Measurements from ENCODE around the gene RASGRF1. TPM values are rescaled to one million over a fixed set of nuclear protein-coding genes. Genes with fewer than 3 reads are reported as not detected.

Gene RASGRF1
- total and polyA plus RNA-seq, 7 donors = 0.03 to 0.05 TPM; not detected in 5

DNA sequence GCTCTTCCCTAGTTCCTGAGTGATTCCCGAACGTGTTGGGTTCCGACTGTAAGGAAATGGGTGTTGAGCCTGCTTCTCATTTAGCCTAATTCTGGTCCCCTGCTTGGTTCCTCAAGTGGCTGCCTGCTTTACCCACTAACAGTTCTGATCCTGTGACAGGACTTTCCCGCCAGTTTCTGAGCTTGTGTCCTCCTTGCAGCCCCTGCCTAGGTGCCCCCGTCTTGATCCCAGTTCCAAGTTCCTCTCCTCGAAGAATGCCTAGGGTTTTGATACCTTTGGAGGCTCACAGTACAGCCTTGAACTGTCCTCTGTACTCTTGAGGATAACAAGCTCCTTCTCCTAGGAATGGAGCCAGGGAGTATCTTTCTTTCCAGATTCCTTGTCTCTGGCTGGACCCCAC lies 12.0 kb upstream of the RASGRF1 start:
- TF ChIP-seq, protein P1, sequence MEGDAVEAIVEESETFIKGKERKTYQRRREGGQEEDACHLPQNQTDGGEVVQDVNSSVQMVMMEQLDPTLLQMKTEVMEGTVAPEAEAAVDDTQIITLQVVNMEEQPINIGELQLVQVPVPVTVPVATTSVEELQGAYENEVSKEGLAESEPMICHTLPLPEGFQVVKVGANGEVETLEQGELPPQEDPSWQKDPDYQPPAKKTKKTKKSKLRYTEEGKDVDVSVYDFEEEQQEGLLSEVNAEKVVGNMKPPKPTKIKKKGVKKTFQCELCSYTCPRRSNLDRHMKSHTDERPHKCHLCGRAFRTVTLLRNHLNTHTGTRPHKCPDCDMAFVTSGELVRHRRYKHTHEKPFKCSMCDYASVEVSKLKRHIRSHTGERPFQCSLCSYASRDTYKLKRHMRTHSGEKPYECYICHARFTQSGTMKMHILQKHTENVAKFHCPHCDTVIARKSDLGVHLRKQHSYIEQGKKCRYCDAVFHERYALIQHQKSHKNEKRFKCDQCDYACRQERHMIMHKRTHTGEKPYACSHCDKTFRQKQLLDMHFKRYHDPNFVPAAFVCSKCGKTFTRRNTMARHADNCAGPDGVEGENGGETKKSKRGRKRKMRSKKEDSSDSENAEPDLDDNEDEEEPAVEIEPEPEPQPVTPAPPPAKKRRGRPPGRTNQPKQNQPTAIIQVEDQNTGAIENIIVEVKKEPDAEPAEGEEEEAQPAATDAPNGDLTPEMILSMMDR (IDR thresholded peaks at IDR 0.05) = no peak
- Histone ChIP-seq H3K9me3 (no peaks in the 10 kb centered on the region), H3K36me3 (ENCODE audit: insufficient read depth in 1 of 2, low read depth in 1 of 2) (no peaks in the 10 kb centered on the region), H3K27me3 (ENCODE audit: insufficient read depth in 3 of 3, low read length in 2 of 3) (peaks cover 0 to 30% (median 4%) of the 10 kb centered on the region in 3 donors), H3K4me3 (no peak overlapping the region), H3K4me1 (no peaks in the 10 kb centered on the region), H3K27ac (no peak overlapping the region)
- ATAC-seq (no peak), DNase-seq (no peak)
- intact Hi-C loops (cut with DNase I) = no loop called here
- 73 to 81% (median 77%) methylated on average over 6 of the region's 6 CpGs for WGBS, 3 donors

DNA sequence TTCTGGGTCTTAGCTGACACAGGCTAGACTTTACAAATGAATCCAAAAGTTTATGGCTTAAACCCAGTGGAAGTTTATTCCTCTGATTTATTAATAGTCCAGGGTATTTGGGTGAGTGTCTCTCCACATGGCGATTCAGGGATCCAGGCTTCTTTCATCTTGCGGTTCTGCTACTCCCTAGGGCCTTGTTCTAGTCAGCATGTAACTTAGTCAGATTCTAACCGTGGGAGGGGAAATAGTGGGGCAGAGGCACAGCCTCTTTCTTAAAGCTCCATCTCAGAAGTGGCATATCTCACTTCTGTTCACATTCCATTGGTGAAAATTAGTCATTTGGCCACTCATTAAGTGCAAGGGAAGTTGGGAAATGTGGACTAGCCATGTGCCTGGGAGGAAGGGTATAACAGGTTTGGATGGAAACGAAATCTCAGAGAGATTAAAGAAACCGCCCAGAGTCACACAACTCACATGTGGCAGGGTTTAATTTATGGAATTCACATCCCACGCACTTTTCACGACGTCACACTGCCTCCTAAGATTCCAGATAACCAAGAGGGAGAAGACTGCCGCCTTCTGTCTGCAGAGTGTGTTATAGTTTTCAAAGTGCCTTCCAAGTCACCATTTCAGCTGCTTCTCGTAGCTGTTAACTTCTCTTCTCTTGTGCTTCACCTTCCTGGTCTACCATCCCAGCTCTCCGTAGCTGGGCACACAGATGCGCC lies 11.4 kb upstream of the RASGRF1 start:
- no peak overlapping the region for H3K27ac ChIP-seq
- H3K4me3 ChIP-seq = no peak overlapping the region
- ATAC-seq (no peak), DNase-seq (no peak)
- H3K36me3 ChIP-seq (ENCODE audit: insufficient read depth in 1 of 2, low read depth in 1 of 2) = no peaks in the 10 kb centered on the region
- 51 to 55% (median 54%) methylated on average over 12 of the region's 12 CpGs for WGBS, 3 donors
- H3K4me1 ChIP-seq = no peaks in the 10 kb centered on the region
- TF ChIP-seq, protein P1 (IDR thresholded peaks at IDR 0.05) = no peak
- H3K27me3 ChIP-seq (ENCODE audit: insufficient read depth in 3 of 3, low read length in 2 of 3) = peaks cover 0 to 31% (median 4%) of the 10 kb centered on the region in 3 donors
- intact Hi-C loops (cut with DNase I) = no loop called here
- H3K9me3 ChIP-seq = no peaks in the 10 kb centered on the region

DNA sequence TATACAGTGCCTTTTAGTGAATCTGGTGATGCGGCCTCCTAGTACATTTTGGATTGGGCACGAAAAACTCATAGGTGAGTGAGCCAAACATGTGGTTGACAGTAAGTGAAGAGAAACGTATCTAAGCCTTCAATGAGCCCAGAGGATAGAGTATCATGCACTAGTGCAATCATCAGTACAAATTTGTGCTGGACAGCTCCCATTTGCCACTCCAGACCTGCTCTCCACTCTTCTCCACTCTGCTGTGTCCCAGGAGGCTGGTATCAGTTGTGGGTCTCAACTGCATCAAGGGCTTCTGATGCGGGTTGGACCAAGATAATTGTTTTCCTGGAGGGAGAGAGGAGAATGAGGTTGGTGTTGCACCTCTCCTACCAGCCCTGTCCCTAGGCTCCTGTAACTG lies 9.1 kb upstream of the RASGRF1 start:
- 62 to 65% (median 62%) methylated on average over 4 of the region's 4 CpGs for WGBS, 3 donors

DNA sequence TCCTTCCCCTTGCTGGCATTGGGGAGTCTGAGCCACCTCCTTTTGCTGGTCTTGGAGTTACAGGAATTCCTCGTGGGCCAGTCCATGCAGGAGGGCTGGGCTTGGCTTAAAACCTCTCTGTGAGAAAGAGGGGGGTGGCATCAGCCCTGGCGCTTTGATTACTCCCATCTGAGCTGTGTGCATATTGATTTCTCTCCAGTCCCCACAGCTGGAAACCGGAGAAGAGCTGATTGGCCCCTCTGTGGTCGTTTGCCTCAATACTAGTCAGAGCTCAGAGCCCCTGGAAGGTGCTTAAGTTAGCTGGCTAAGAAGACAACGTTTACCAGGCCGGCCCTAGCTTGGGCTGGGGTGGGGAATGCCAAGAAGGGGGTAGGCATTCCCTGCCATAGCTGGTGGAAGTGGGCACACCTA lies 4.0 kb upstream of the RASGRF1 start:
- Histone ChIP-seq H3K4me1 (no peaks in the 10 kb centered on the region), H3K27ac (no peak overlapping the region), H3K27me3 (ENCODE audit: insufficient read depth in 3 of 3, low read length in 2 of 3) (peaks cover 4 to 57% (median 30%) of the 10 kb centered on the region in 3 donors), H3K36me3 (ENCODE audit: insufficient read depth in 1 of 2, low read depth in 1 of 2) (no peaks in the 10 kb centered on the region), H3K4me3 (no peak overlapping the region), H3K9me3 (no peaks in the 10 kb centered on the region)
- TF ChIP-seq, protein P1 (IDR thresholded peaks at IDR 0.05) = no peak
- intact Hi-C loops (cut with DNase I) = no loop called here
- no peak for ATAC-seq
- WGBS, 3 donors = 10 to 16% (median 15%) methylated on average over 6 of the region's 6 CpGs
- no peak for DNase-seq

More for the DNA sequence above, 9.1 kb upstream of the RASGRF1 start:
- Histone ChIP-seq H3K27ac (no peak overlapping the region), H3K36me3 (ENCODE audit: insufficient read depth in 1 of 2, low read depth in 1 of 2) (no peaks in the 10 kb centered on the region), H3K4me3 (no peak overlapping the region), H3K27me3 (ENCODE audit: insufficient read depth in 3 of 3, low read length in 2 of 3) (peaks cover 4 to 25% (median 4%) of the 10 kb centered on the region in 3 donors), H3K9me3 (no peaks in the 10 kb centered on the region), H3K4me1 (no peaks in the 10 kb centered on the region)
- intact Hi-C loops (cut with DNase I) = no loop called here
- DNase-seq (no peak), ATAC-seq (no peak)
- TF ChIP-seq, protein P1 (IDR thresholded peaks at IDR 0.05) = no peak
